WERI-Rb-1 (cell line): ENCODE results near the gene KCNK2.

Source experiments
- DNase-seq: peaks from one replicate; pipeline ENCODE4 v3.0.0-alpha.2; 2020
- H3K27ac ChIP-seq: fragments of 250-450 bp; sonication (Bioruptor Pico); 2 replicates; pipeline ENCODE4 v1.5.1; 2020; ENCODE audit warnings: mild to moderate bottlenecking, moderate library complexity
- H3K27me3 ChIP-seq: fragments of 250-450 bp; sonication (Bioruptor Pico); 2 replicates; pipeline ENCODE4 v1.5.1; 2021; ENCODE audit warnings: mild to moderate bottlenecking, low read depth, moderate library complexity; ENCODE audit not compliant: insufficient read depth, severe bottlenecking
- H3K36me3 ChIP-seq: fragments of 250-450 bp; sonication (Bioruptor Pico); 2 replicates; pipeline ENCODE4 v1.5.1; 2020; ENCODE audit warnings: mild to moderate bottlenecking, moderate library complexity
- H3K4me3 ChIP-seq: 2 replicates; pipeline ENCODE4 v1.5.1; 2011; ENCODE audit warnings: low read depth, mild to moderate bottlenecking, control low read depth, low read length
- H3K9me3 ChIP-seq: fragments of 250-450 bp; sonication (Bioruptor Pico); 2 replicates; pipeline ENCODE4 v1.5.1; 2021; ENCODE audit warnings: mild to moderate bottlenecking, moderate library complexity; ENCODE audit not compliant: severe bottlenecking
- CTCF ChIP-seq: IDR thresholded peaks from 2 replicates; pipeline ENCODE4 v1.5.1; 2011; ENCODE audit warnings: low read depth, mild to moderate bottlenecking, control low read depth, inconsistent platforms, low read length

The KCNK2 gene

GRCh38 chr1:215185067-215185620, 102.6 kb downstream of the KCNK2 start:
- Histone ChIP-seq H3K9me3 (no peaks in the 10 kb centered on the region), H3K27me3 (no peaks in the 10 kb centered on the region), H3K27ac (no peak overlapping the region), H3K36me3 (no peaks in the 10 kb centered on the region), H3K4me3 (no peak overlapping the region)
- no peak for TF ChIP-seq CTCF
- no peak for DNase-seq

DNA sequence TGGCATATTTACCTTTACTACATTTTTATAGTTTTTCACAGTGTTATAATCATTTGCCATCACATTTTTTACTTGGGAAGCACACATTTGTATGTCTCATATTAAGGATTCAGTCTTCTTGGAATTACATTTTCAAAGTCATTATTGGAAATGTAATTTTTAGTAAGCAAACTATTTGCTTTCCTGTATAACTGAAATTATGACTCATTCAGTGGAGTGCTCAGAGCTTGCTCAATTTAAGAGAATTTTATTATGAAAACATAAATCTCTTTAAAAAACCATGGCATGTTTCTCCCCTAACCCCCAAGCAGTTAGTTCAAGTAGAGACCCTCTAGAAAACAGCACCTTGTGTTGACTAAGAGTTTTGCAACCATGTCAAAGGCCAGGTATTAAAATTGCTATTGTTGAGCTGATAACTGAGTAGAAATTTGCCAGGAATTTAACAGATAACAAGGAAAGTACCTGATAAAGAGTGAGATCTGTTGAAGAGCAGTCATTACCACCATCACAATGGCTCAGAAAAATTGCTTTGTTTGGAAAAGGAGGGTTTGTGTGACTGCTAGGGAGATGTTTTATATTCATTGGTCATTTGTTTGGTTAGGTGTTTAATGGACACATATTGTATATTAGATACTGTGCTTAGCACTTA, 105.9 kb downstream of the KCNK2 start:
- Histone ChIP-seq H3K27me3 (no peaks in the 10 kb centered on the region), H3K36me3 (no peaks in the 10 kb centered on the region), H3K27ac (no peak overlapping the region), H3K9me3 (no peaks in the 10 kb centered on the region), H3K4me3 (no peak overlapping the region)
- TF ChIP-seq CTCF, result no peak
- DNase-seq, result no peak

GRCh38 chr1:215192306-215192705, 109.8 kb downstream of the KCNK2 start:
- Histone ChIP-seq H3K4me3 (no peak overlapping the region), H3K9me3 (no peaks in the 10 kb centered on the region), H3K27ac (no peak overlapping the region), H3K36me3 (no peaks in the 10 kb centered on the region), H3K27me3 (no peaks in the 10 kb centered on the region)
- no peak for DNase-seq
- TF ChIP-seq CTCF, result no peak

- no peaks in the 10 kb centered on the region for H3K36me3 ChIP-seq
- no peak overlapping the region for H3K4me3 ChIP-seq
- no peaks in the 10 kb centered on the region for H3K9me3 ChIP-seq
- TF ChIP-seq CTCF, result no peak
- no peaks in the 10 kb centered on the region for H3K27me3 ChIP-seq
- DNase-seq, result no peak
- no peak overlapping the region for H3K27ac ChIP-seq
Observed at GRCh38 chr1:215198021-215198420, 115.5 kb downstream of the KCNK2 start.

GRCh38 chr1:215200121-215200520, 117.6 kb downstream of the KCNK2 start:
- Histone ChIP-seq H3K36me3 (no peaks in the 10 kb centered on the region), H3K27me3 (no peaks in the 10 kb centered on the region), H3K27ac (no peak overlapping the region), H3K4me3 (no peak overlapping the region), H3K9me3 (no peaks in the 10 kb centered on the region)
- TF ChIP-seq CTCF, result no peak
- DNase-seq, result no peak

DNA sequence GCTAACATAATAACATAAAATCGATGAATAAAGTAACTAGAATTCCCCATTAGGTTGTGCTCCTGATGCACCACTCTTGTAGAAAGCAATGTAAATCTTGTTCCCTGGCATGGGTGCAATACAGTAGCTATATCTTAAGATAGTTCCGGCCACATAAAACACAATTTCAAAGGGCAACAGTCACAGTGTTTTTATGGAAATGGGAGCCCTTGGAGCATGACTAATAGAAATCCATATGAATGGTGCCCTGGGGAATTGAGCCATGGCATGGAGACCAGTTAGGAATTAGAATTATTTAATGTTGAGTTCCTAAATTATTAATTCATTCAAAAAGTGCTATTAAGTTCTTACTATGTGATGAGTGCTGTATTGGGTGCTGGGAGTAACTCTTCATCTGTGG, 118.7 kb downstream of the KCNK2 start:
- H3K9me3 ChIP-seq, result no peaks in the 10 kb centered on the region
- TF ChIP-seq CTCF, result no peak
- H3K4me3 ChIP-seq, result no peak overlapping the region
- no peaks in the 10 kb centered on the region for H3K36me3 ChIP-seq
- H3K27ac ChIP-seq, result no peak overlapping the region
- no peak for DNase-seq
- H3K27me3 ChIP-seq, result no peaks in the 10 kb centered on the region
